ENCODE data around the gene HNRNPA2B1. TPM values are rescaled to one million over a fixed set of nuclear protein-coding genes. Genes with fewer than 3 reads are reported as not detected.

HNRNPA2B1 gene
- polyA plus RNA-seq, 2 of the 4 experiments (the other 2 are of a cell fraction): 1,070 to 2,251 TPM

DNA sequence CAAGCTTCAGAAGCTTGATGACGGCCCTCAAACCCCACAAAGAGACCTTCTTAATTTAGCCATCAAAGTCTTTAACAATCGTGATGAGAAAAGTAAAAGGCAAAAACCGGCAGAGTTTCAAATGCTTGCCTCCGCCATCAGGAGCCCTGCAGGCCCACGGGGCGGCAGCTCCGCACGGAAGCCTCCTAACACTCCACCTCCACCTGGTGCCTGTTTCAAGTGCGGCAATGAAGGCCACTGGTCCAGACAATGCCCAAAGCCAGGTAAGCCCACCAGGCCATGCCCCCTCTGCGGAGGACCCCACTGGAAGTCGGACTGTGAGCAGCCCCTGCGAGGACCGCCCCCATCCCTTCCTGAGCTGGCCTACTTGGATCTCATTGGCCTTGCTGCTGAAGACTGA is 44.6 kb upstream of the HNRNPA2B1 start:
- H3K27ac ChIP-seq: no peak overlapping the region
- no peak for DNase-seq (ENCODE audit: low read depth in 1 of 2, low spot score in 1 of 2)
- no peaks in the 10 kb centered on the region for H3K4me1 ChIP-seq
- TF ChIP-seq FOSB (CRISPR knock-in tag; IDR thresholded peaks at IDR 0.05): no peak
- TF ChIP-seq SMC3 (IDR thresholded peaks at IDR 0.05): no peak
- no peak for TF ChIP-seq ELK1 (IDR thresholded peaks at IDR 0.05; ENCODE audit: low read depth, low read length)
- TF ChIP-seq HOXB13 (CRISPR knock-in tag; IDR thresholded peaks at IDR 0.05; ENCODE audit: low read depth): no peak
- no peak for TF ChIP-seq KDM5A (IDR thresholded peaks at IDR 0.05)
- no peak for TF ChIP-seq ZSCAN20 (CRISPR knock-in tag; IDR thresholded peaks at IDR 0.05)
- TF ChIP-seq USF2 (IDR thresholded peaks at IDR 0.05): no peak
- TF ChIP-seq ESRRA (IDR thresholded peaks at IDR 0.05; ENCODE audit: borderline replicate concordance, low read length): no peak
- no peak for TF ChIP-seq EHMT2 (IDR thresholded peaks at IDR 0.05; ENCODE audit: low read depth)
- no peak for TF ChIP-seq ZC3H11A (IDR thresholded peaks at IDR 0.05)
- H3K4me3 ChIP-seq: no peak overlapping the region
- POLR2A ChIA-PET: no interaction called here
- no peaks in the 10 kb centered on the region for H3K9me3 ChIP-seq
- 77% methylated on average over 11 of the region's 13 CpGs for WGBS (ENCODE audit: missing lambda C conversion rate)
- no peak for FAIRE-seq
- no peak for ATAC-seq
- CTCF ChIA-PET: no interaction called here
- no peak overlapping the region for H3K4me2 ChIP-seq

DNA sequence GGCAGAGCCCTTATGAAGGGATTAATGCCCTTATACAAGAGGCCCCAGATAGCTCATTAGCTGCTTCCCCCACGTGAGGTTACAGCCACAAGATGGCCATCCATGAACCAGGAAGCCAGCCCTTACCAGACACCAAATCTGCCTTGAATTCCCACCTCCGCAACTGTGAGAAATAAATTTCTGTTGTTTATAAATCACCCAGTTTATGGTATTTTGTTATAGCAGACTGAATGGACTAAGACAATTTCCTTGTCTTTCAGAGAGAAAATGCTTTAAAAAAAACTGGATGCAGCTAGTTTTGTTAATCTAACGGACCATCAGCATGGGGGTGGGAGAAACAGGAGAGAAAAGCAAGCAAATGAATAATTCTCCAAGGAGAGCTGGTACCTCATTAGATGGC is 37.5 kb upstream of the HNRNPA2B1 start:
- DNase-seq (ENCODE audit: low read depth in 1 of 2, low spot score in 1 of 2) (no peak), FAIRE-seq (no peak), ATAC-seq (no peak; a peak in 1 of 6 replicates)
- Histone ChIP-seq H3K4me2 (no peak overlapping the region), H3K4me1 (no peaks in the 10 kb centered on the region), H3K9me3 (no peaks in the 10 kb centered on the region), H3K4me3 (no peak overlapping the region), H3K27ac (no peak overlapping the region)
- POLR2A ChIA-PET: no interaction called here
- WGBS (ENCODE audit: missing lambda C conversion rate): 42% methylated on average over 3 of the region's 3 CpGs
- no peak for TF ChIP-seq HOXB13 (CRISPR knock-in tag; IDR thresholded peaks at IDR 0.05; ENCODE audit: low read depth)
- TF ChIP-seq, protein P1, sequence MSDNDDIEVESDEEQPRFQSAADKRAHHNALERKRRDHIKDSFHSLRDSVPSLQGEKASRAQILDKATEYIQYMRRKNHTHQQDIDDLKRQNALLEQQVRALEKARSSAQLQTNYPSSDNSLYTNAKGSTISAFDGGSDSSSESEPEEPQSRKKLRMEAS (IDR thresholded peaks at IDR 0.05): no peak
- TF ChIP-seq HOXA7 (CRISPR knock-in tag; IDR thresholded peaks at IDR 0.05): no peak
- TF ChIP-seq HEYL (CRISPR knock-in tag; IDR thresholded peaks at IDR 0.05): no peak
- no peak for TF ChIP-seq JUNB (IDR thresholded peaks at IDR 0.05)
- TF ChIP-seq, protein P2, sequence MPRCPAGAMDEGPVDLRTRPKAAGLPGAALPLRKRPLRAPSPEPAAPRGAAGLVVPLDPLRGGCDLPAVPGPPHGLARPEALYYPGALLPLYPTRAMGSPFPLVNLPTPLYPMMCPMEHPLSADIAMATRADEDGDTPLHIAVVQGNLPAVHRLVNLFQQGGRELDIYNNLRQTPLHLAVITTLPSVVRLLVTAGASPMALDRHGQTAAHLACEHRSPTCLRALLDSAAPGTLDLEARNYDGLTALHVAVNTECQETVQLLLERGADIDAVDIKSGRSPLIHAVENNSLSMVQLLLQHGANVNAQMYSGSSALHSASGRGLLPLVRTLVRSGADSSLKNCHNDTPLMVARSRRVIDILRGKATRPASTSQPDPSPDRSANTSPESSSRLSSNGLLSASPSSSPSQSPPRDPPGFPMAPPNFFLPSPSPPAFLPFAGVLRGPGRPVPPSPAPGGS (IDR thresholded peaks at IDR 0.05): no peak
- TF ChIP-seq NFE2L2 (conservative IDR thresholded peaks at IDR 0.05; ENCODE audit: low read length): no peak
- no peak for TF ChIP-seq EHF (CRISPR knock-in tag; IDR thresholded peaks at IDR 0.05)
- TF ChIP-seq, protein P3, sequence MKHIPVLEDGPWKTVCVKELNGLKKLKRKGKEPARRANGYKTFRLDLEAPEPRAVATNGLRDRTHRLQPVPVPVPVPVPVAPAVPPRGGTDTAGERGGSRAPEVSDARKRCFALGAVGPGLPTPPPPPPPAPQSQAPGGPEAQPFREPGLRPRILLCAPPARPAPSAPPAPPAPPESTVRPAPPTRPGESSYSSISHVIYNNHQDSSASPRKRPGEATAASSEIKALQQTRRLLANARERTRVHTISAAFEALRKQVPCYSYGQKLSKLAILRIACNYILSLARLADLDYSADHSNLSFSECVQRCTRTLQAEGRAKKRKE (CRISPR knock-in tag; IDR thresholded peaks at IDR 0.05; ENCODE audit: low read depth): no peak
- no peak for TF ChIP-seq MYC (IDR thresholded peaks at IDR 0.05; ENCODE audit: borderline replicate concordance, low read length)
- TF ChIP-seq EP300 (IDR thresholded peaks at IDR 0.05): no peak
- TF ChIP-seq MAZ (IDR thresholded peaks at IDR 0.05; ENCODE audit: borderline replicate concordance, low read depth, low read length): no peak
- no peak for TF ChIP-seq FOSB (CRISPR knock-in tag; IDR thresholded peaks at IDR 0.05)
- TF ChIP-seq TP53 (CRISPR knock-in tag; IDR thresholded peaks at IDR 0.05): no peak
- TF ChIP-seq KDM1A (IDR thresholded peaks at IDR 0.05; ENCODE audit: low read depth): no peak
- TF ChIP-seq NPAS2 (CRISPR knock-in tag; IDR thresholded peaks at IDR 0.05; ENCODE audit: borderline replicate concordance): no peak
- CTCF ChIA-PET: interaction anchor here (0.6 to 1.7 kb wide), 6 partner anchors 9 to 905 kb away, joined by 3 to 5 read pairs (median 3); partner anchors contain the start of gene HOXA5

All from A549 (cell line).